ENCODE measurements around the gene CCT6A. TPM values are rescaled to one million over a fixed set of nuclear protein-coding genes. Genes with fewer than 3 reads are reported as not detected.
"Not testable (repeated sequence)": the region's sequence is repeated elsewhere in the genome, so short reads cannot be mapped to it uniquely, and the experiment has no call there.

CCT6A gene
- total RNA-seq, 1 donor from 2014 or later, result 371 TPM

DNA sequence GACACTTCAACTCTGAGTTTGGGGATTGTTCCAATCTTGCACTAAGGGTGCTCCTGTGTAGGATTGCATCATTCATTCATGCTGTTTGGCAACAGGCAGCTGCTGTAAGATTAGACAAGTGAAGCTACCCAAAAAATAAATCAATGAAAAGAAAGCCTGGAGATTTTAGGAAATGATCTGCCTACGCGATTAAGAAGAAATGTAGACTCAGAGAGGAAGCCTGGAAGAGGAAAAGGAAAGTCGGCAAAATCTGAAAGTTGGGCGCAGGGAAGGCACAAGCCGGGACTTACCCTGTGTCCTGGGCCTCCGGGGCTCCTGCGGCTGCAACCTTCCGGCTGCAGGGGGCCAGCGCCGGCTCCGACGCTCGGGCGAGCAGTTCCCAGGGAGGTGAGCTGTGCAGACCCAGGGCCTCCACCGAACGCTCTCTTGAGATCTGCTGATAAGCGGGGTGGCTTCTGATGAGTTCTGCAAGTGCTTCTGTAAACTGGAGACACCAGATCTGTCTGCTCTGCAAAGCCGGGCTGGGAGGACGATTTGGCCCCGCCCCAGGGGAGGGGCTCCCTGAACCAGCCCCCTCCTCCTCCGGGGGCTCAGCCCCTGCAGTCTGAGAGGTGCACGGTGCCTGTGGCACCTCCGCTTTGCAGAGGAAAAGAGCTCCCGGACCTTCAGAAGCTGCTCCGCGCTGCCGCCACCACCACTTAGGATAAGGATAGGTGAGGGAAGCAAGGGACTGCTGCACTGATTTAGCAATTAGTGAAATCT, 17.7 kb upstream of the CCT6A start:
- Histone ChIP-seq H3K4me3 (ENCODE audit: low read depth, low read length) (peak overlapping the region; percentile 67), H3K36me3 (ENCODE audit: control insufficient read depth, insufficient read depth, low read length) (peaks cover 10% of the 10 kb centered on the region), H3K27me3 (ENCODE audit: control insufficient read depth, insufficient read depth, low read length) (no peaks in the 10 kb centered on the region)
- TF ChIP-seq CTCF (IDR thresholded peaks at IDR 0.05; ENCODE audit: insufficient read depth, low read length, severe bottlenecking), result peak; percentile 55
- peak; percentile 75 for DNase-seq (ENCODE audit: low read depth)
- FAIRE-seq, result no peak

DNA sequence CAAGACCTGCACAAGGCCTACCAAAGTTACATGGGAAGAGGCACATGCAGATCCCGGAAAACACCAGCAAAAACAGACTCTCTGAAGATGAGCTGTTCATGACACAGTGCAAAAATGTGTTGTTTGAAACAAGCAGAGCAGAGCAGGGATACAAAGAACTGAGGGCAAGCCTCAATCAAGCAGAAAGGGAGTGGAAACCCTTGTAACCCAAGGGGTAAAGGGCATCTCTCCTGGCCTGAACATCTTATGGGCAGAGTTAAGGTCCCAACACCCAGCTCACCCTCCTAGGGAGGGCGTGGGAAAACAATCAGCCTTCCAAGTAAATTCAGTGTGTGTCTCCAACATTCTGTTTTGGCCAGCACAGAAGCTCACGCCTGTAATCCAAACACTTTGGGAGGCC, 10.8 kb upstream of the CCT6A start:
- Histone ChIP-seq H3K36me3 (ENCODE audit: control insufficient read depth, insufficient read depth, low read length) (peaks cover 2% of the 10 kb centered on the region), H3K4me3 (ENCODE audit: low read depth, low read length) (no peak overlapping the region), H3K27me3 (ENCODE audit: control insufficient read depth, insufficient read depth, low read length) (no peaks in the 10 kb centered on the region)
- DNase-seq (ENCODE audit: low read depth) (no peak), FAIRE-seq (no peak)
- no peak for TF ChIP-seq CTCF (IDR thresholded peaks at IDR 0.05; ENCODE audit: insufficient read depth, low read length, severe bottlenecking)

GRCh38 chr7:56045758-56046157, 5.8 kb upstream of the CCT6A start:
- DNase-seq (ENCODE audit: low read depth); FAIRE-seq; H3K27me3 ChIP-seq (ENCODE audit: control insufficient read depth, insufficient read depth, low read length); H3K36me3 ChIP-seq (ENCODE audit: control insufficient read depth, insufficient read depth, low read length); H3K4me3 ChIP-seq (ENCODE audit: low read depth, low read length): not testable (repeated sequence)

- FAIRE-seq (no peak), DNase-seq (ENCODE audit: low read depth) (peak; percentile 80)
- Histone ChIP-seq H3K4me3 (ENCODE audit: low read depth, low read length) (no peak overlapping the region), H3K36me3 (ENCODE audit: control insufficient read depth, insufficient read depth, low read length) (peaks cover 2% of the 10 kb centered on the region), H3K27me3 (ENCODE audit: control insufficient read depth, insufficient read depth, low read length) (no peaks in the 10 kb centered on the region)
- TF ChIP-seq CTCF (IDR thresholded peaks at IDR 0.05; ENCODE audit: insufficient read depth, low read length, severe bottlenecking), result no peak
These were observed 4.7 kb upstream of the CCT6A start for GRCh38 chr7:56046721-56047445.

GRCh38 chr7:56047446-56048116, 4.0 kb upstream of the CCT6A start:
- FAIRE-seq; H3K4me3 ChIP-seq (ENCODE audit: low read depth, low read length); H3K36me3 ChIP-seq (ENCODE audit: control insufficient read depth, insufficient read depth, low read length); H3K27me3 ChIP-seq (ENCODE audit: control insufficient read depth, insufficient read depth, low read length): not testable (repeated sequence)
- DNase-seq (ENCODE audit: low read depth), result peak; percentile 25

DNA sequence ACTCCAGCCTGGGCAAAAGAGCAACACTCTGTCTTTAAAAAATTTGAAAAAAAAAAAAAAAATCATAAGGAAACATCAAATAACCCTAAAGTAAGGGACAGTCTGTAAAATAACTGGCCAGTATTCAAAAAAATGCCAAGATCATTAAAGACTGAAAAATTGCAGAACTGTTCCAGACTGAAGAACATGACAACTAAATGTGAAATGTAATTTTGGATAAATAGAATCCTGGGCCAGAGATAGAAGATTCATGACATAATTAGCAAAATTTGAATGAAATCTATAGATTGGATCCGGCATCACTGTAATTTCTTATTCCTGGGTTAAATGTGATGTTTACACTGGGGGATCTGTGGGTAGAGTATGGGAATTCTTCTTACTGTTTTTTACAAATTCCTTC, 3.3 kb upstream of the CCT6A start:
- no peak for FAIRE-seq
- TF ChIP-seq CTCF (IDR thresholded peaks at IDR 0.05; ENCODE audit: insufficient read depth, low read length, severe bottlenecking), result no peak
- H3K27me3 ChIP-seq (ENCODE audit: control insufficient read depth, insufficient read depth, low read length), result no peaks in the 10 kb centered on the region
- DNase-seq (ENCODE audit: low read depth), result no peak
- H3K36me3 ChIP-seq (ENCODE audit: control insufficient read depth, insufficient read depth, low read length), result no peaks in the 10 kb centered on the region
- no peak overlapping the region for H3K4me3 ChIP-seq (ENCODE audit: low read depth, low read length)

DNA sequence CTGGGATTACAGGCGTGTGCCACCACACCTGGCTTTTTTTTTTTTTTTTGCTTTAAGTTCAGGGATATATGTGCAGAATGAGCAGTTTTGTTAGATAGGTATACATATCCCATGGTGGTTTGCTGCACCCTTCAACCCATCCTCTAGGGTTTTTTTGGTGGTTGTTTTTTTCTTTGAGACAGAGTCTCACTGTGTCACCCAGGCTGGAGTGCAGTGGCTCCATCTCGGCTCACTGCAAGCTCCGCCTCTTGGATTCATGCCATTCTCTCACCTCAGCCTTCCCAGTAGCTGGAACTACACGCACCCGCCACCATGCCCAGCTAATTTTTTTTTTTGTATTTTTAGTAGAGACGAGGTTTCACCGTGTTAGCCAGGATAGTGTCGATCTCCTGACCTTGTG, 2.8 kb upstream of the CCT6A start:
- H3K27me3 ChIP-seq (ENCODE audit: control insufficient read depth, insufficient read depth, low read length); H3K36me3 ChIP-seq (ENCODE audit: control insufficient read depth, insufficient read depth, low read length); DNase-seq (ENCODE audit: low read depth); FAIRE-seq; H3K4me3 ChIP-seq (ENCODE audit: low read depth, low read length): not testable (repeated sequence)
